ACC112 (cell line): ENCODE results near the gene ANP32D.
"Not testable (repeated sequence)": the region's sequence is repeated elsewhere in the genome, so short reads cannot be mapped to it uniquely, and the experiment has no call there.

Experiments
- H2AFZ ChIP-seq: fragments of 200-600 bp; sonication (generic); one replicate; pipeline ENCODE4 v1.6.0; 2017; ENCODE audit warnings: antibody characterized with exemption, low read length; ENCODE audit not compliant: unreplicated experiment
- H3K27ac ChIP-seq: fragments of 200-600 bp; sonication (generic); 2 replicates; pipeline ENCODE4 v1.5.1; 2014; ENCODE audit warnings: low read depth, mild to moderate bottlenecking, antibody characterized with exemption, low read length, moderate library complexity
- H3K27me3 ChIP-seq: fragments of 200-600 bp; sonication (generic); 2 replicates; pipeline ENCODE4 v1.6.1; 2014; ENCODE audit warnings: mild to moderate bottlenecking, antibody characterized with exemption, low read length, moderate library complexity, mixed read lengths; ENCODE audit not compliant: insufficient read depth
- H3K36me3 ChIP-seq: fragments of 200-600 bp; sonication (generic); 2 replicates; pipeline ENCODE4 v1.6.1; 2016; ENCODE audit warnings: mild to moderate bottlenecking, antibody characterized with exemption, low read length, moderate library complexity, mixed read lengths; ENCODE audit not compliant: insufficient read depth
- H3K4me1 ChIP-seq: fragments of 200-600 bp; sonication (generic); one replicate; pipeline ENCODE4 v1.6.1; 2016; ENCODE audit warnings: low read length, mixed read lengths; ENCODE audit not compliant: insufficient read depth, unreplicated experiment, control insufficient read depth
- H3K4me3 ChIP-seq: fragments of 200-600 bp; sonication (generic); 2 replicates; pipeline ENCODE4 v1.5.1; 2014; ENCODE audit warnings: mild to moderate bottlenecking, low read depth, low read length
- H3K79me2 ChIP-seq: fragments of 200-600 bp; sonication (generic); one replicate; pipeline ENCODE4 v1.6.0; 2016; ENCODE audit warnings: low read length; ENCODE audit not compliant: control insufficient read depth, unreplicated experiment, insufficient read depth

Gene ANP32D

DNA sequence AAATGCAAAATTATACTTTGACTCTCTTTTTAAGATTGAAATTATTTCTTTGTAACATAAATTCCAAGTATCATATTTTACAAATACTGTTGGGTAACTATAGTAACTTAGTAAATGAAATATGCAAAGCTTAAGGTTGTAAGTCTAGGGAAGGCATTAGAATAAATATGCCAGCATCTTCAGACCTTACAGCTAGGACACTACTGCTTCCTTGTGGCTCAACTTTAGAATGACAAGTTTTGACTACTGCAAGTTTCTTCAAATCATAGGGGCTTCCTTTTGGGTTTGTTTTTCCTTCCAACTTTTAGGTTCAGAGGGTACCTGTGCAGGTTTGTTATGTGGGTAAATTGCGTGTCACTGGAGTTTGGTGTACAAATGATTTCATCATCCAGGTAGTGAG, 17.7 kb upstream of the ANP32D start:
- H3K4me1 ChIP-seq, result no peaks in the 10 kb centered on the region
- no peaks in the 10 kb centered on the region for H3K36me3 ChIP-seq
- no peak overlapping the region for H2AFZ ChIP-seq
- no peak overlapping the region for H3K27ac ChIP-seq
- H3K79me2 ChIP-seq, result no peaks in the 10 kb centered on the region
- H3K4me3 ChIP-seq, result no peak overlapping the region
- H3K27me3 ChIP-seq, result peaks cover 22% of the 10 kb centered on the region

DNA sequence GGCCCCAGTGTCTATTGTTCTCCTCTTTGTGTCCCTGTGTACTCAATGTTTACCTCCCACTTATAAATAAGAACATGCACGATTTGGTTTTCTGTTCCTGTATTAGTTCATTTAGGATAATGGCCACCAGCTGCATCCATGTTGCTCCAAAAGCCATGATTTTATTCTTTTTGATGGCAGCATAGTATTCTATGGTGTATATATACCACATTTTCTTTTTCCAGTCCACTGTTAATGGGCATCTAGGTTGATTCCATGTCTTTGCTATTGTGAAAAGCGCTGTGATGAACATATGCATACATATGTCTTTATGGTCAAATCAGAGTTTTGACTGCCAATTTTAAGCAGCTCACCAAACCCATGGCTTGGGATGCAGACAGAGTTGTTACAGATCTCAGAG, 17.2 kb upstream of the ANP32D start:
- Histone ChIP-seq H3K27me3 (peaks cover 24% of the 10 kb centered on the region), H3K36me3 (no peaks in the 10 kb centered on the region), H3K27ac (no peak overlapping the region), H3K79me2 (no peaks in the 10 kb centered on the region), H2AFZ (no peak overlapping the region), H3K4me1 (no peaks in the 10 kb centered on the region), H3K4me3 (no peak overlapping the region)

DNA sequence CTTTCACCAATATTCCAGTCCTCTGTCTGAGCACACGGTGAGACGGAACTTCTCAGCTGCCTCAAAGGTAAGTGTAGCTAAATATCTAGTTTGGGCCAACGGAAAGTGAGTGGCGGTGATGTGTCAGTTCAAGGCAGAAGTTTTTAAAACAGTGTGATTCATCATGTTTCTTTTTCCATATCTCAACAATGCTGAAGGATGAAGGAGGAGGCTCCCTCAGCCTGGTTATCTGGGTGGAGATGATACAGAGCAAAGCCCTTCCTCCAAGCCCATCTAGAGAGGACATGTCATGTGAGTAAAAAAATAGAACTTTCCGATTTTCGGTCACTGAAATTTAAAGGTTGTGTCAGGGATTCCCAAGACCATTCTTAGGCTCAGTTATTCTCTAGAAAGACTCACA, 13.1 kb upstream of the ANP32D start:
- H3K36me3 ChIP-seq, result no peaks in the 10 kb centered on the region
- H3K79me2 ChIP-seq, result no peaks in the 10 kb centered on the region
- peaks cover 34% of the 10 kb centered on the region for H3K27me3 ChIP-seq
- no peaks in the 10 kb centered on the region for H3K4me1 ChIP-seq
- no peak overlapping the region for H3K4me3 ChIP-seq
- H2AFZ ChIP-seq, result no peak overlapping the region
- H3K27ac ChIP-seq, result no peak overlapping the region

DNA sequence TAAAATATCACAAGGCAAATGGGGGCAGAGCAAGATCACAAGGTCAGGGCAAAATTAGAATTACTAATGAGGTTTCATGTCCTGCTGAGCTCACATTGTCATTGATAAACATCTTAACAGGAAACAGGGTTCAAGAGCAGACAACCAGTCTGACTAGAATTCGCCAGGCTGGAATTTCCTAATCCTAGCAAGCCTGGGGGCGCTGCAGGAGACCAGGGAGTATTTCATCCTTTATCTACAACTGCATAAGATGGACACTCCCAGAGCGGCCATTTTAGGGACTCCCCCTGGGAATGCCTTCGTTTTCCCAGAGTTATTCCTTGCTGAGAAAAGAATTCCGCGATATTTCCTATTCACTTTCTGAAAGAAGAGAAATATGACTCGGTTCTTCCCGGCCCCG, 3.3 kb upstream of the ANP32D start:
- not testable (repeated sequence) for H3K36me3 ChIP-seq, H2AFZ ChIP-seq, H3K27ac ChIP-seq, H3K4me3 ChIP-seq, H3K4me1 ChIP-seq, H3K79me2 ChIP-seq, H3K27me3 ChIP-seq

DNA sequence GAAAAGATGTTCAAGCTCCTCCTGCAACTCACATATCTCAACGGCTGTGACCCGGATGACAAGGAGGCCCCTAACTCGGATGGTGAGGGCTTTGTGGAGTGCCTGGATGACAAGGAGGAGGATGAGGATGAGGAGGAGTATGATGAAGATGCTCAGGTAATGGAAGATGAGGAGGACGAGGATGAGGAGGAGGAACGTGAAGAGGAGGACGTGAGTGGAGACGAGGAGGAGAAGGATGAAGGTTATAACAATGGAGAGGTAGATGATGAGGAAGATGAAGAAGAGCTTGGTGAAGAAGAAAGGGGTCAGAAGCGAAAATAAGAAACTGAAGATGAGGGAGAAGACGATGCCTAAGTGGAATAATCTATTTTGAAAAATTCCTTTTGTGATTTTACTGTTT, 702 bp downstream of the ANP32D start:
- H3K79me2 ChIP-seq, result no peaks in the 10 kb centered on the region

DNA sequence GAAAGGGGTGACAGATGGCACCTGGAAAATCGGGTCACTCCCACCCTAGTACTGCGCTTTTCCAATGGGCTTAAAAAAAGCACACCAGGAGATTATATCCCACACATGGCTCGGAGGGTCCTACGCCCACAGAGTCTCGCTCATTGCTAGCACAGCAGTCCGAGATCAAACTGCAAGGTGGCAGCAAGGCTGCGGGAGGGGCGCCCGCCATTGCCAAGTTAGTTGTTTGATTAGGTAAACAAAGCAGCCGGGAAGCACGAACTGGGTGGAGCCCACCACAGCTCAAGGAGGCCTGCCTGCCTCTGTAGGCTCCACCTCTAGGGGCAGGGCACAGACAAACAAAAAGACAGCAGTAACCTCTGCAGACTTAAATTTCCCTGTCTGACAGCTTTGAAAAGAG, 2.1 kb downstream of the ANP32D start:
- not testable (repeated sequence) for H3K27me3 ChIP-seq, H3K36me3 ChIP-seq, H3K4me1 ChIP-seq, H3K27ac ChIP-seq, H3K79me2 ChIP-seq, H2AFZ ChIP-seq, H3K4me3 ChIP-seq

More for the DNA sequence above, 702 bp downstream of the ANP32D start:
- H3K27ac ChIP-seq, result no peak overlapping the region
- no peaks in the 10 kb centered on the region for H3K36me3 ChIP-seq
- no peak overlapping the region for H2AFZ ChIP-seq
- H3K27me3 ChIP-seq, result peaks cover 5% of the 10 kb centered on the region; the same call in 1 of the 2 replicates
- H3K4me3 ChIP-seq, result no peak overlapping the region
- no peaks in the 10 kb centered on the region for H3K4me1 ChIP-seq

DNA sequence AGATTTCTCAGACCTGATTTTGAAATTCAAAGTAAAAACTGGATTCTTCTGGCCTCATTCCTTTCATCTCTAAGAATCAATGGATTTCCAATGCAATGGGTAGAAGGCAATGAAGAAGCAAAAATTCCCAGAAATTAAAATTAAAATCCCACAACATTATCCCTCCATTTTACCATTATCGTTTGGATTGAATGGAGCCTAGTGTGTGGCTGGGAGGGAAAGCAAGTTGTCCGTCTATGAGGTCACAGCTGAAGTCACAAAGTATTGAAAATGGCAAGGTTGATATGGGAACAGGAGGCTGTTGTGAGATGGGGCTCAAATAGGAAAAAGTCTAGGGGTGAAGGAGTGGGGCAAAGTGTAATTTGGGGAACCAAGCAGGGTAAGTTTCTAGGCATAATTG, 9.8 kb downstream of the ANP32D start, which contains the start of gene C12orf54:
C12orf54 (plus strand) TSS at position 301 of the 400 bp plus-strand sequence. CDS start 799 bp downstream, outside the sequence.
- Histone ChIP-seq H3K27me3 (peaks cover 27% of the 10 kb centered on the region), H2AFZ (no peak within 1 kb of the TSS), H3K36me3 (no peaks in the 10 kb centered on the region), H3K79me2 (no peaks in the 10 kb centered on the region), H3K4me1 (no peaks in the 10 kb centered on the region), H3K27ac (no peak within 1 kb of the TSS), H3K4me3 (no peak within 1 kb of the TSS)

DNA sequence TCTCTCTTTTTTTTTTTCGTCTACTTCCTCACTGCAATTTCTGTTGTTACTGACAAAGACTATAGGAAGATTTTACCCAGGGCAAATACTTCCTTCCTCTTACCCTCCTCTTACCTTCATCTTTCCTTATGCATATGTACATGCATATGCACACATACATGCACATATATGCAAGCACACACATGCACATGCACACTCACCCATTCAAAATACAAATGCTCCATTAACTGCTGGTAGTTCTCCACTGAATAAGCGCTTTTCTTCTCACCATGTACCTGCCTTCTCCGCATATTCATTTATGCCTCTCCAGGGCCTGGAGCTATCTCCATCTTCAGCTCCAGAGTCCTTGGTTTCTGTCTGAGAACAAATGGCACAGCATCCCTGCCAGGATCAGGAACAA, 10.6 kb downstream of the ANP32D start:
- Histone ChIP-seq H2AFZ (no peak overlapping the region), H3K36me3 (no peaks in the 10 kb centered on the region), H3K27ac (no peak overlapping the region), H3K27me3 (peaks cover 34% of the 10 kb centered on the region), H3K4me3 (no peak overlapping the region), H3K4me1 (no peaks in the 10 kb centered on the region), H3K79me2 (no peaks in the 10 kb centered on the region)

DNA sequence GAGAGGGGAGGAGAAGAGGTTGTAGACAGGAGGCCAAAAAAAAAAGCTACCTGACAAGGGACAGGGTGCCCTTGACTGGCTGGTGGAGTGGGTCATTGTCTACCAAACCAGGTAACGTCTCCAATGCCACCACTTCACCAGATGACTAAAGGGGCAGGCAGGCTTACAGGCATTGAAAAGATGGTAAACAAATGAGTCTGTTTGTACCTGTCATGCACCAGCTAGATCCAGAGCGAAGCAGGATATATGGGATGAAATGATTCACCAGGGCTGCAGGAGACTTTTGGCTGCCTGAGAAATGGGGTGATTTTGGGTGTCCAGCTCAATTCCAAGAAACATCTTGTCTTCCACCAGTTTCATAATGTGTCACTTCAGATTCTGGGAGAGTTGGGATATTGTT, 13.9 kb downstream of the ANP32D start:
- Histone ChIP-seq H3K4me1 (no peaks in the 10 kb centered on the region), H3K27ac (no peak overlapping the region), H3K27me3 (peaks cover 44% of the 10 kb centered on the region), H3K4me3 (no peak overlapping the region), H3K79me2 (no peaks in the 10 kb centered on the region), H3K36me3 (no peaks in the 10 kb centered on the region), H2AFZ (no peak overlapping the region)

DNA sequence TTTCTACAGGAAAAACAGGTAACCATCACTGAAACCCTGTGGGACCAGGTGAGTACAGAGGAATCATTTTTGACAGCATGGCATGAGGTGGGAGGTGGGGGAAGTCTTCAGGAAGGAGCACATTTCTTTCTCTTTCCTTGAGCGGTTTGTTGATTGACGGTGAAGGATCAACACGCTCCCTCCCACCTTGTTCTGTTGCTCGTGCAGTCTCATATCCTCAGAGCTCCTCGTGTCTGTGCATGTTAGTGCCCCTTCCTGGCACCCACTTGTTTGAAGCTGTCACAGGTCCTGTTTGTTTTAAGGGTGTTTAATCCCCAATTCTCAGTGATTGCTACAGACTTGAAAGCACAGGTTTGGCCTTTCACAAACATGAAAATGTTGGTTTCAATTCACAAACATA, 14.3 kb downstream of the ANP32D start:
- H2AFZ ChIP-seq, result no peak overlapping the region
- H3K4me1 ChIP-seq, result no peaks in the 10 kb centered on the region
- H3K27ac ChIP-seq, result no peak overlapping the region
- H3K27me3 ChIP-seq, result peaks cover 48% of the 10 kb centered on the region
- no peak overlapping the region for H3K4me3 ChIP-seq
- H3K36me3 ChIP-seq, result no peaks in the 10 kb centered on the region
- H3K79me2 ChIP-seq, result no peaks in the 10 kb centered on the region

DNA sequence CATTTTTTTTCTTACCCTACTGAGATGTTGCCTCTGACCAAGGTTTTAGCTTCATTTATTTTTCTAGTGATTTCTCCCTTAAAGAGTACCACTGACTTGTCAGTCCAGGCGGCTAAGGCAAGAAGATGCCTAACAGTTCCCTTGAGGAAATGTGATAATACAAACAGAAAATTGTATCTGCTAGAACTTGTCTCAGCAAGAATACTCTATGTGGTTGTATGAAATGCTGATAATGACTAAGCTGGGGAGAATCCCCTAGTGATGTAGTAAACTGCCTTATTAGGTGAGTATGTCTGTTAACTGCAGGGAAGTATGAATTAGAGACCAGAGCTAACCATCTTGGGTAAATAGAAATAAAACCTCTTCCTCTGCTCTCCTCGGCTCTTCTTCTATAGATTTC, 16.7 kb downstream of the ANP32D start:
- Histone ChIP-seq H3K27ac (no peak overlapping the region), H3K4me3 (no peak overlapping the region), H2AFZ (no peak overlapping the region), H3K4me1 (no peaks in the 10 kb centered on the region), H3K36me3 (no peaks in the 10 kb centered on the region), H3K79me2 (no peaks in the 10 kb centered on the region), H3K27me3 (peaks cover 61% of the 10 kb centered on the region)
